OCI-LY3 (cell line): ENCODE results near the gene TRIM40.
A peak's percentile ranks its signal among the peaks of the same experiment; 100 is the strongest.
"Not testable (repeated sequence)": the region's sequence is repeated elsewhere in the genome, so short reads cannot be mapped to it uniquely, and the experiment has no call there.

Source experiments
- H2AFZ ChIP-seq: fragments of 200-600, 300-600 bp; shearing (Covaris generic); 2 replicates; pipeline ENCODE4 v1.6.0; 2014; ENCODE audit warnings: antibody characterized with exemption, low read depth, low read length
- H3K27ac ChIP-seq: fragments of 200-600, 300-600 bp; sonication (generic); 2 replicates; pipeline ENCODE4 v1.5.1; 2014; ENCODE audit warnings: mild to moderate bottlenecking, low read length, moderate library complexity, mixed read lengths
- H3K27me3 ChIP-seq: fragments of 200-600, 300-600 bp; sonication (generic); 2 replicates; pipeline ENCODE4 v1.6.1; 2014; ENCODE audit warnings: low read depth, low read length, mixed read lengths
- H3K36me3 ChIP-seq: fragments of 200-600, 300-600 bp; sonication (generic); replicated peaks from 2 replicates; pipeline ENCODE3; 2014; ENCODE audit warnings: low read depth, low read length, mixed read lengths
- H3K4me1 ChIP-seq: fragments of 300-600, 200-600 bp; sonication (generic); 2 replicates; pipeline ENCODE4 v1.6.1; 2014; ENCODE audit warnings: low read length, mixed read lengths
- H3K4me2 ChIP-seq: fragments of 200-600, 300-600 bp; sonication (generic); 2 replicates; pipeline ENCODE4 v1.6.1; 2014; ENCODE audit warnings: low read length, mixed read lengths
- H3K4me3 ChIP-seq: fragments of 300-600, 200-600 bp; sonication (generic); 2 replicates; pipeline ENCODE4 v1.5.1; 2014; ENCODE audit warnings: antibody characterized with exemption, mild to moderate bottlenecking, low read length, moderate library complexity
- H3K79me2 ChIP-seq: fragments of 300-600, 200-600 bp; shearing (Covaris generic); 2 replicates; pipeline ENCODE4 v1.6.1; 2014; ENCODE audit warnings: mild to moderate bottlenecking, low read length, mixed read lengths
- H3K9ac ChIP-seq: fragments of 300-600, 200-600 bp; shearing (Covaris generic); 2 replicates; pipeline ENCODE4 v1.6.0; 2014; ENCODE audit warnings: mild to moderate bottlenecking, low read length, moderate library complexity
- H3K9me3 ChIP-seq: fragments of 200-600, 300-600 bp; shearing (Covaris generic); 2 replicates; pipeline ENCODE4 v1.6.1; 2014; ENCODE audit warnings: low read length, mixed read lengths; ENCODE audit not compliant: insufficient read depth
- H4K20me1 ChIP-seq: fragments of 200-600, 300-600 bp; sonication (generic); 2 replicates; pipeline ENCODE4 v1.6.1; 2016; ENCODE audit warnings: low read length, mixed read lengths; ENCODE audit not compliant: insufficient read depth
- CTCF ChIP-seq: fragments of 200-600, 300-600 bp; sonication (generic); IDR thresholded peaks from 2 replicates; pipeline ENCODE4 v1.5.1; 2014; ENCODE audit warnings: antibody characterized with exemption, low read length, low read depth
- EZH2phosphoT487 ChIP-seq: fragments of 200-600 bp; shearing (Covaris generic); IDR thresholded peaks from 2 replicates; pipeline ENCODE4 v1.6.1; 2018; ENCODE audit warnings: antibody characterized with exemption, mixed run types, low read depth

The TRIM40 gene

DNA sequence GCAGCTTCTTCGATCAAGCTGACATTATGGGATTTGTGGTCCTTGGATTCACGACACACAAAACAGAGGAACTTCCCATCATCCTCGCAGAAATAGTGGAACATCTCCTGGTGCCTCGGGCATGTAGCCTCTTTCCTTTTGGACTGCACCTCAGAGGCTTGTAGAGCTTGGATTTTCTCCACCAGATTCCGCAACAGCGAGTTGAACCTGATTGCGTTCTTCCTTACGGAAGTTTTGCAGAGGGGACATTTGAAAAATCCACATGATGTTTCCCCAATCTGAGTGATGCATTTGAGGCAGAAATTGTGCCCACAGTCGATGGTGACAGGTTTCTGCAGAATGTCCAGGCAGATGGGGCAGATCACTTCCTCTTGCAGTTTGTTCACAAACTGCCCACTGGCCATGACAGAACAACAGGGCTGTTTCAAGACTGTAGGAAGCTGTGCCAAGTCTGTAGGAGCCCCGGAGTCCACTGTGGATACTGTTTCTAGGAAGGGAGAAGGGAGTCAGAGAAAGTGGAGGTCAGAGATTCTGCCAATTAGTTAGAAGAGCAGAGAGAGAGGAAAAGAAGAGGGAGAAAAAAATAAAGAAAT, 23.4 kb upstream of the TRIM40 start:
- H3K9me3 ChIP-seq, result no peaks in the 10 kb centered on the region
- H2AFZ ChIP-seq, result no peak overlapping the region
- H4K20me1 ChIP-seq, result no peaks in the 10 kb centered on the region
- H3K79me2 ChIP-seq, result no peaks in the 10 kb centered on the region
- no peaks in the 10 kb centered on the region for H3K27me3 ChIP-seq
- H3K4me3 ChIP-seq, result peak overlapping the region; percentile 60
- H3K36me3 ChIP-seq, result no peaks in the 10 kb centered on the region
- H3K4me2 ChIP-seq, result peak overlapping the region; percentile 66
- peak overlapping the region; percentile 40; the same call in 1 of the 2 replicates for H3K27ac ChIP-seq
- peaks cover 60% of the 10 kb centered on the region for H3K4me1 ChIP-seq
- H3K9ac ChIP-seq, result peak overlapping the region; percentile 16; the same call in 1 of the 2 replicates
- TF ChIP-seq CTCF, result no peak
- TF ChIP-seq EZH2phosphoT487, result no peak

DNA sequence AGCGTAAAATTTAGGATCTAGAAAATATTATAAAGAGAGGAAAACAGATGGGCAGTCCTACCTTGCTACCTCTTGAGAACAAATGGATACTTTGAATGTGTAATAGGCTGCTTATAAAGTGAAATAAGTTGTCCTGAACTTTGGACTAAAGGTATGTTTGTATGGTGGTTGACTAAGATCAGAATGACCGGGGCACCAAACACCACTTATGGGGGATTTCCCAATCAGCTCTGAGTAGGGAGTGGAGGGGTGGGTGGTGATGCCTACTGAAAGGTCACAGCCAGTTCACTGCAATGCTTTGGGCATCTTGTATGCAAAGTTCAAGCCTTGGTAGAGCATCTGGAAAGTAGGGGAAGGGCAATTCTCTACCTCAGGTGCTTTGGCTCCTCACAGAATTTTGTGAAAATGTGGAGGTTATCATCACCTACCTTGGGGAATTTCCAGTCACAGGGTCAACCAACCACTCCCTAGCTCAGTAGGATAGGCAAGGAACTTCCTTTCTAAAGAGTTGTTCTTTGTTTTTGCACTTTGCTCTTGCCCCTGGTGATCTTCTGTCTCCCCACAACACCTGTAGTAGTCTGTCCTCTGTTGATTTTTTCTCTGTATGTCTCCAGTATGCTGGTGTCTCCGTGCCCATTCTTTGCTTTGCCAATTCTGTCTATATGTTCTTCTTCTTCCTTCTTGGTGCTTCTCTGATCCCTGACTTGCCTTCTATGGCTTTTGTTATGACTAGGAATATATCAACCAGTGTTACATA, 22.8 kb upstream of the TRIM40 start, which contains the start of gene TRIM31:
TRIM31 (minus strand) TSS at position 88 of the 757 bp plus-strand sequence. CDS start 285 bp downstream, outside the sequence.
- H2AFZ ChIP-seq, result no peak within 1 kb of the TSS
- H3K79me2 ChIP-seq, result no peaks in the 10 kb centered on the region
- no peaks in the 10 kb centered on the region for H3K9me3 ChIP-seq
- H3K36me3 ChIP-seq, result no peaks in the 10 kb centered on the region
- no peaks in the 10 kb centered on the region for H4K20me1 ChIP-seq
- TF ChIP-seq EZH2phosphoT487 (no peak), CTCF (no peak)
- H3K4me2 ChIP-seq, result peak within 1 kb of the TSS; percentile 66
- peak within 1 kb of the TSS; percentile 30; the same call in 1 of the 2 replicates for H3K9ac ChIP-seq
- H3K4me1 ChIP-seq, result peaks cover 54% of the 10 kb centered on the region
- H3K4me3 ChIP-seq, result peak within 1 kb of the TSS; percentile 60
- no peaks in the 10 kb centered on the region for H3K27me3 ChIP-seq
- H3K27ac ChIP-seq, result peak within 1 kb of the TSS; percentile 74

DNA sequence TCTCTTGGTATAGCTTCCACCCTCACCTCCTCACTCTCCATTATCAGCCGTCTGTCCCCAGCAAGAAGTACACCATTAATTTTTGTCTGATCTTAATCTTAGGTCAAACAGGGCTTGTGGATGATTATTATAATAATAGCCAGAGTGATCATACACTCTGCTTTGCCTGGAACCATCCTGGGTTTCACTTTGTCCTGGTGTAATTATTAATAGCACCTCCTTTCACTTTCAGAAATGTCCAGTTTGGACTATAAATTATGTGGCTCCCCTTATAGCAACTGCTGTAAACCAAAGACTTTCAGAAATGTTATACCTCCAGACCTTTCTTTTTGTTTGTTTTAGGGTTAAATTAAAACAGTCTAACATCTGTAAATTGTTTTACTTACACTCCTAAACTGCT, 22.1 kb upstream of the TRIM40 start:
- Histone ChIP-seq H3K27ac (peak overlapping the region; percentile 74), H3K4me3 (peak overlapping the region; percentile 60), H3K79me2 (no peaks in the 10 kb centered on the region), H2AFZ (no peak overlapping the region), H3K4me2 (peak overlapping the region; percentile 66), H4K20me1 (no peaks in the 10 kb centered on the region), H3K9me3 (no peaks in the 10 kb centered on the region), H3K4me1 (peaks cover 49% of the 10 kb centered on the region), H3K36me3 (no peaks in the 10 kb centered on the region), H3K27me3 (no peaks in the 10 kb centered on the region), H3K9ac (peak overlapping the region; percentile 30; the same call in 1 of the 2 replicates)
- no peak for TF ChIP-seq EZH2phosphoT487
- TF ChIP-seq CTCF, result no peak

DNA sequence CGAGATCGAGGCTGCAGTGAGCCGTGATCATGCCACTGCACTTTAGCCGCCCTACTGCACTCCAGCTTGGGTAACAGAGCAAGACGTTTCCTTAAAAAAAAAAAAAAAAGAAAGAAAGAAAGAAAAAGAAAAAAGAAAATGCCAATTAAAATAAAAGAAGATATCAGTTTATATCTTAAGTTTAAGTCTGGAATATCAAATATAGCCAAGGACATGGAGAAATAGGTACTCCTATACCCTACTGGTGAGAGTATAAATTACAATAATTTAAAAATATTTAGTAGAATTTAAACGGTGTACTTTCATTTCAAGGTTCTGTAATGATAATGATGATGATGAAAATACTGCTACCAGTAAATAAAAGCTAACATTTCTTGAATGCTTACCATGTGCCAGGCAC, 19.2 kb upstream of the TRIM40 start:
- Histone ChIP-seq H3K27me3 (no peaks in the 10 kb centered on the region), H3K9ac (no peak overlapping the region), H3K4me3 (no peak overlapping the region), H3K27ac (no peak overlapping the region), H3K9me3 (no peaks in the 10 kb centered on the region), H4K20me1 (no peaks in the 10 kb centered on the region), H2AFZ (no peak overlapping the region), H3K4me1 (peaks cover 35% of the 10 kb centered on the region), H3K4me2 (no peak overlapping the region), H3K36me3 (no peaks in the 10 kb centered on the region), H3K79me2 (no peaks in the 10 kb centered on the region)
- no peak for TF ChIP-seq EZH2phosphoT487
- no peak for TF ChIP-seq CTCF

DNA sequence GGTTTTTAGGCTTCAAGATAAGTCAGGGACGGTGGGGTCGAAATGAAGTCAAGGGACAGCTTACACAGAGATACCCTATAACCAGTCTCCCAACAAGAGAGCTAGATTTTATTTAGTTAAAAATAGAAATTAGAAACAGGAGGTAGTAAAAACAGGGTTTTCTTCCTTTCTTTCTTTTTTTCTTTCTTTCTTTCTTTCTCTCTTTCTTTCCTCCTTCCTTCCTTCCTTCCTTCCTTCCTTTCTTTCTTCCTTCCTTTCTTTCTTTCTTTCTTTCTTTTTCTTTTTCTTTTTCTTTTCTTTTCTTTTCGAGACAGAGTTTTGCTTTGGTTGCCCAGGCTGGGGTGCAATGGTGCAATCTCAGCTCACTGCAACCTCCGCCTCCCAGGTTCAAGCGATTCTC, 17.2 kb upstream of the TRIM40 start:
- H2AFZ ChIP-seq, H3K4me2 ChIP-seq, H3K79me2 ChIP-seq, H3K9me3 ChIP-seq, H3K4me3 ChIP-seq, H4K20me1 ChIP-seq, H3K27ac ChIP-seq, H3K9ac ChIP-seq, H3K27me3 ChIP-seq, H3K36me3 ChIP-seq: not testable (repeated sequence)
- peaks cover 17% of the 10 kb centered on the region for H3K4me1 ChIP-seq
